HEK293 (cell line): Measurements from ENCODE around the gene LDLRAD4.

Source experiments
- CTCF ChIA-PET: fragments of 350-600 bp; formaldehyde crosslinking; extraction: SDS; loops from one replicate; lab custom pipeline; 2021; ENCODE audit warnings: antibody characterized with exemption; lab: Yijun Ruan, JAX
- POLR2A ChIA-PET: fragments of 300-600 bp; formaldehyde crosslinking; extraction: SDS; loops from one replicate; lab custom pipeline; 2020; ENCODE audit warnings: antibody characterized with exemption, inconsistent platforms; lab: Yijun Ruan, JAX
- H3K27ac ChIP-seq: fragments of 200-500 bp; sonication (Bioruptor generic); 2 replicates; pipeline ENCODE4 v1.5.1; 2014; ENCODE audit warnings: low read depth, low read length, control low read depth, inconsistent platforms; ENCODE audit errors: extremely low read depth
- H3K36me3 ChIP-seq, 2 experiments: fragments of 200-500 bp in 1 of 2; sonication (Bioruptor generic) in 1 of 2; 1 replicate in 1 of 2; 2 replicates in 1 of 2; pipeline ENCODE4 v1.5.1; 2014 to 2017; ENCODE audit warnings: inconsistent platforms in 2 of 2, low read length in 2 of 2; ENCODE audit not compliant: control insufficient read depth in 2 of 2, insufficient read depth in 1 of 2
- H3K4me1 ChIP-seq: fragments of 200-500 bp; sonication (Bioruptor generic); 2 replicates; pipeline ENCODE4 v1.5.1; 2014; ENCODE audit warnings: mild to moderate bottlenecking, low read length, inconsistent platforms; ENCODE audit not compliant: control insufficient read depth, insufficient read depth
- H3K4me3 ChIP-seq: 2 replicates; pipeline ENCODE4 v1.5.1; 2011; ENCODE audit warnings: low read depth, mild to moderate bottlenecking, control low read depth, low read length, moderate library complexity
- H3K9me3 ChIP-seq: fragments of 200-500 bp; sonication (Bioruptor generic); 2 replicates; pipeline ENCODE4 v1.5.1; 2014; ENCODE audit warnings: low read depth, low read length, inconsistent platforms; ENCODE audit not compliant: control insufficient read depth, insufficient read depth
- EGR2 ChIP-seq: fragments of 450-650 bp; formaldehyde crosslinking; IDR thresholded peaks from 2 replicates; pipeline ENCODE4 v1.5.1; 2016; ENCODE audit warnings: low read depth, missing biosample characterization, missing genetic modification characterization
- HOXC10 ChIP-seq: sonication (generic); formaldehyde crosslinking; IDR thresholded peaks from 2 replicates; pipeline ENCODE4 v1.8.1; 2023; ENCODE audit warnings: mild to moderate bottlenecking, missing genetic modification reagents
- MZF1 ChIP-seq: fragments of 450-650 bp; formaldehyde crosslinking; IDR thresholded peaks from 2 replicates; pipeline ENCODE4 v1.5.1; 2017; ENCODE audit warnings: missing biosample characterization, missing genetic modification characterization, borderline replicate concordance
- SP7 ChIP-seq: fragments of 450-650 bp; formaldehyde crosslinking; IDR thresholded peaks from 2 replicates; pipeline ENCODE4 v1.5.1; 2016; ENCODE audit warnings: missing biosample characterization, missing genetic modification characterization
- YY1 ChIP-seq: fragments of 450-650 bp; formaldehyde crosslinking; IDR thresholded peaks from 2 replicates; pipeline ENCODE4 v1.5.1; 2018; ENCODE audit warnings: missing biosample characterization, missing genetic modification characterization
- ZBTB6 ChIP-seq: fragments of 450-650 bp; formaldehyde crosslinking; IDR thresholded peaks from 2 replicates; pipeline ENCODE4 v1.5.1; 2017; ENCODE audit warnings: missing biosample characterization, missing genetic modification characterization
- ZFHX2 ChIP-seq: fragments of 450-650 bp; formaldehyde crosslinking; conservative IDR thresholded peaks from 2 replicates; pipeline ENCODE4 v1.5.1; 2016; ENCODE audit warnings: missing biosample characterization, missing genetic modification characterization
- ZFP3 ChIP-seq: fragments of 450-650 bp; formaldehyde crosslinking; IDR thresholded peaks from 2 replicates; pipeline ENCODE4 v1.5.1; 2016; ENCODE audit warnings: low read depth, missing biosample characterization, missing genetic modification characterization
- ZFP41 ChIP-seq: fragments of 450-650 bp; formaldehyde crosslinking; IDR thresholded peaks from 2 replicates; pipeline ENCODE4 v1.5.1; 2016; ENCODE audit warnings: missing biosample characterization, missing genetic modification characterization, borderline replicate concordance
- ZNF157 ChIP-seq: fragments of 450-650 bp; formaldehyde crosslinking; IDR thresholded peaks from 2 replicates; pipeline ENCODE4 v1.5.1; 2016; ENCODE audit warnings: missing biosample characterization, missing genetic modification characterization
- ZNF214 ChIP-seq: fragments of 450-650 bp; formaldehyde crosslinking; IDR thresholded peaks from 2 replicates; pipeline ENCODE4 v1.5.1; 2017; ENCODE audit warnings: missing biosample characterization, mild to moderate bottlenecking, missing genetic modification characterization, borderline replicate concordance
- ZNF350 ChIP-seq: fragments of 450-650 bp; formaldehyde crosslinking; IDR thresholded peaks from 2 replicates; pipeline ENCODE4 v1.5.0; 2017; ENCODE audit warnings: missing biosample characterization, mild to moderate bottlenecking, missing genetic modification characterization
- ZNF501 ChIP-seq: fragments of 450-650 bp; formaldehyde crosslinking; IDR thresholded peaks from 2 replicates; pipeline ENCODE4 v1.5.1; 2016; ENCODE audit warnings: missing biosample characterization, missing genetic modification characterization
- ZNF544 ChIP-seq: fragments of 450-650 bp; formaldehyde crosslinking; IDR thresholded peaks from 2 replicates; pipeline ENCODE4 v1.5.0; 2017; ENCODE audit warnings: missing biosample characterization, missing genetic modification characterization
- ZNF747 ChIP-seq: fragments of 450-650 bp; formaldehyde crosslinking; IDR thresholded peaks from 2 replicates; pipeline ENCODE4 v1.5.1; 2016; ENCODE audit warnings: missing biosample characterization, missing genetic modification characterization
- ZSCAN16 ChIP-seq: fragments of 450-650 bp; formaldehyde crosslinking; IDR thresholded peaks from 2 replicates; pipeline ENCODE4 v1.5.1; 2016; ENCODE audit warnings: missing biosample characterization, missing genetic modification characterization
- TF ChIP-seq, protein P1 (sequence below): fragments of 450-650 bp; formaldehyde crosslinking; IDR thresholded peaks from 2 replicates; pipeline ENCODE4 v1.5.1; 2016; ENCODE audit warnings: missing biosample characterization, missing genetic modification characterization
- TF ChIP-seq, protein P2 (sequence below): fragments of 450-650 bp; formaldehyde crosslinking; IDR thresholded peaks from 2 replicates; pipeline ENCODE4 v1.5.1; 2016; ENCODE audit warnings: missing biosample characterization, missing genetic modification characterization

LDLRAD4 gene

DNA sequence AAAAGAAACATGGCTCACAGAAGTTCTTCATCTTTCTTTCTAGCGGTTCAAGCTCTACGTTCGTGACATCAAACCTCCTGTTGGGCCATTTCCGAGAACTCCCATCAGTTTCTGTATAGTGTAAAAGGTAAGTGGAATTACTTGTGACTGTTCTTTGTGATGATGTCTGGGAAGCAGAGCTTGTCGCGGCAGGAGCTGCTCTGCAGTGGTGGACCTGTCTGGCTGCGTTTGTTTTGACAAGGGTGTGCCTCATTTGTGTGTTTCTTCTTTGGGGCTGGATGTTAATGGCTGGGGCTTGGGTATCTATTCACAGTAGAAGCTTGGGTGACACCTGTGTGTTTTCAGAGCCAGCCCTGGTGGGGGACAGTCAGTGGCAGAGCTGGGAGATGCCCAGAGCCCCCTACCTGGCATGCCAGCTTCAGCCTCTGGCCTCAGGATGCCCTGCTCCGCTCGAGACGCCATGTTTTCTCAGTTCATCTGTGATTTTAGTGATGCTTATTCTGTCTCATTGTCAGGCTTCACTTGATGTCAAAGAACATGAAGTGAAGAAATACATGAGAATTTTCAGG is 59.6 kb downstream of the LDLRAD4 start:
- H3K9me3 ChIP-seq, result no peaks in the 10 kb centered on the region
- TF ChIP-seq SP7 (tag by site-specific recombination) (no peak), ZFP3 (tag by site-specific recombination) (no peak), ZNF214 (tag by site-specific recombination) (no peak), HOXC10 (CRISPR knock-in tag) (no peak)
- no peaks in the 10 kb centered on the region for H3K36me3 ChIP-seq
- H3K4me3 ChIP-seq, result no peak overlapping the region
- ChIA-PET POLR2A (no interaction called here), CTCF (no interaction called here)
- H3K4me1 ChIP-seq, result no peaks in the 10 kb centered on the region
- no peak overlapping the region for H3K27ac ChIP-seq

DNA sequence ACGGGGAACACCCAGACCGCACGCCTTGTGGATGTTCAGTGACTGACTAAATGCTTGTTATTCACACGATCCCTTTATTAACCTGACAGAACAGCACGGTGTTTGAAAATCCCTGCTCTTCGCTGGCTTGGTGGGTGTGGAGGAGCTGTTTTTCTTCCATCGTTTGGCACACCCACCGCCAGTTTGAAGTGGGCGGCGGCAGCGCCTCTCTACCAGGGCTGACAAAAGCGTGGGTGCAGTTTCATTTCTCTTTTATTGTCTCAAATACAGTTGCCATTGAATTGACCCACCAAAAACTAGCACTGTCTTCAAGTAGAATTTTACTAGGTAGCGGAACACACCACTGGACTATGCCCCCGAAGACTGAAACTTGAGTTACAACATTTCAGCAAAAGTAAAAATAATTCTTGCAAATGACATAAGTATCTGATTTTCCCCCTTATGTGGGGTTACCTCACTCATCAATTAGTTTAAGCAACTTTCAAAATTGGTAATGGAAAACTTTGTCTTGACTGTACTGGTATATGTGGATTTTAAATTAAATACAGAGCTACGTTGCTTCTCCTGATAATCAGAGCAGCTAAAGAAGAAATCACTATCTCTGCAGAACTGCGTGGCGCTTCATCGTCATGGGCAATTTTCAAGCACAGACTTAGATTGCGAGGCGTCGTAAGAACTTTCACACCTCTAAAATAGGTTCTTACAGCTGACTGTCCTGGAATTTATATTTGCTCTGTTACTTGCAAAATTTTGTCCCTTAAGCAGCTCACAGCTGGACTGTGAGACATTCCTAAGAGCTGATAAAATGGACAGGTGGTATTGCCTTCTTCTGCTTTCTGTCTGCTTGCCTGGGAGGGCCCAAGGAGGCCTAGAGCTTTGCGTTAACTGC is 60.9 kb downstream of the LDLRAD4 start:
- Histone ChIP-seq H3K9me3 (no peaks in the 10 kb centered on the region), H3K36me3 (no peaks in the 10 kb centered on the region), H3K27ac (no peak overlapping the region), H3K4me1 (no peaks in the 10 kb centered on the region), H3K4me3 (no peak overlapping the region)
- peak; percentile 49 for TF ChIP-seq ZFHX2 (tag by site-specific recombination)
- TF ChIP-seq, protein P1, sequence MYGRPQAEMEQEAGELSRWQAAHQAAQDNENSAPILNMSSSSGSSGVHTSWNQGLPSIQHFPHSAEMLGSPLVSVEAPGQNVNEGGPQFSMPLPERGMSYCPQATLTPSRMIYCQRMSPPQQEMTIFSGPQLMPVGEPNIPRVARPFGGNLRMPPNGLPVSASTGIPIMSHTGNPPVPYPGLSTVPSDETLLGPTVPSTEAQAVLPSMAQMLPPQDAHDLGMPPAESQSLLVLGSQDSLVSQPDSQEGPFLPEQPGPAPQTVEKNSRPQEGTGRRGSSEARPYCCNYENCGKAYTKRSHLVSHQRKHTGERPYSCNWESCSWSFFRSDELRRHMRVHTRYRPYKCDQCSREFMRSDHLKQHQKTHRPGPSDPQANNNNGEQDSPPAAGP, result no peak
- TF ChIP-seq EGR2 (tag by site-specific recombination), result peak; percentile 38; the same call in 1 of the 2 replicates
- POLR2A ChIA-PET, result no interaction called here
- CTCF ChIA-PET, result interaction anchor here (0.6 kb wide), 1 partner anchor 21 kb away, joined by 5 read pairs; no protein-coding TSS in a partner anchor

GRCh38 chr18:13280070-13280795 is 61.7 kb downstream of the LDLRAD4 start:
- POLR2A ChIA-PET, result no interaction called here
- CTCF ChIA-PET, result no interaction called here
- H3K36me3 ChIP-seq, result no peaks in the 10 kb centered on the region

DNA sequence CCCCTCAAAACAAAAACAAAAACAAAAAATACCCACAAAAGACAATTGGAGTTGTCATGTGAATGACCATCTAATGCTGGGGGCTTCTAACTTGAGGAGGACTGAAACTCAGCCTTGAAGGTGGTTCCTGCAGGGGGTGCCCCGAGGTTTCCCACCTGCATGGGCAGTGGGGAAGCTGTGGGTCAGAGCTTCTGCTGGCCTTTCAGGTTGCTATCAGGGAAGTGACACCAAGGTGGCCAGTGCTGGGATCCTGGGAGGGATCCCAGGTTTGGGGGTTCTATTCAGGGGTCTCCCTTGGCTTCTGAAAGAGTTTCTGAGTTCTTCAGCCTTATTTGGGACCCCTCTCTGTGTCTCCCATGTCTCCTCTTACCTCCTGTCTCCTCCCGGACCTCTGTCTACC is 62.8 kb downstream of the LDLRAD4 start:
- H3K27ac ChIP-seq, result no peak overlapping the region
- POLR2A ChIA-PET, result no interaction called here
- no peaks in the 10 kb centered on the region for H3K36me3 ChIP-seq
- H3K4me3 ChIP-seq, result no peak overlapping the region
- no peaks in the 10 kb centered on the region for H3K4me1 ChIP-seq
- TF ChIP-seq ZBTB6 (tag by site-specific recombination) (no peak), YY1 (tag by site-specific recombination) (no peak), ZSCAN16 (tag by site-specific recombination) (no peak), ZFP41 (tag by site-specific recombination) (no peak), ZNF157 (tag by site-specific recombination) (no peak), ZNF501 (tag by site-specific recombination) (no peak), ZNF747 (tag by site-specific recombination) (no peak), ZNF350 (tag by site-specific recombination) (no peak)
- TF ChIP-seq, protein P2, sequence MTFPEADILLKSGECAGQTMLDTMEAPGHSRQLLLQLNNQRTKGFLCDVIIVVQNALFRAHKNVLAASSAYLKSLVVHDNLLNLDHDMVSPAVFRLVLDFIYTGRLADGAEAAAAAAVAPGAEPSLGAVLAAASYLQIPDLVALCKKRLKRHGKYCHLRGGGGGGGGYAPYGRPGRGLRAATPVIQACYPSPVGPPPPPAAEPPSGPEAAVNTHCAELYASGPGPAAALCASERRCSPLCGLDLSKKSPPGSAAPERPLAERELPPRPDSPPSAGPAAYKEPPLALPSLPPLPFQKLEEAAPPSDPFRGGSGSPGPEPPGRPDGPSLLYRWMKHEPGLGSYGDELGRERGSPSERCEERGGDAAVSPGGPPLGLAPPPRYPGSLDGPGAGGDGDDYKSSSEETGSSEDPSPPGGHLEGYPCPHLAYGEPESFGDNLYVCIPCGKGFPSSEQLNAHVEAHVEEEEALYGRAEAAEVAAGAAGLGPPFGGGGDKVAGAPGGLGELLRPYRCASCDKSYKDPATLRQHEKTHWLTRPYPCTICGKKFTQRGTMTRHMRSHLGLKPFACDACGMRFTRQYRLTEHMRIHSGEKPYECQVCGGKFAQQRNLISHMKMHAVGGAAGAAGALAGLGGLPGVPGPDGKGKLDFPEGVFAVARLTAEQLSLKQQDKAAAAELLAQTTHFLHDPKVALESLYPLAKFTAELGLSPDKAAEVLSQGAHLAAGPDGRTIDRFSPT, result no peak
- no peaks in the 10 kb centered on the region for H3K9me3 ChIP-seq
- CTCF ChIA-PET, result interaction anchor here (0.5 kb wide), 1 partner anchor 309 kb away, joined by 4 read pairs; no protein-coding TSS in a partner anchor

More at GRCh38 chr18:13280070-13280795, 61.7 kb downstream of the LDLRAD4 start:
- no peak for TF ChIP-seq ZNF544 (tag by site-specific recombination)
- no peak for TF ChIP-seq MZF1 (tag by site-specific recombination)
- TF ChIP-seq, all 188 proteins: peak for 0
- H3K27ac ChIP-seq, result no peak overlapping the region
- no peak overlapping the region for H3K4me3 ChIP-seq
- no peaks in the 10 kb centered on the region for H3K4me1 ChIP-seq
- no peaks in the 10 kb centered on the region for H3K9me3 ChIP-seq
